Panc1 (cell line): ENCODE measurements around the gene NAA38. TPM values are rescaled to one million over a fixed set of nuclear protein-coding genes. Genes with fewer than 3 reads are reported as not detected.
A peak's percentile ranks its signal among the peaks of the same experiment; 100 is the strongest.

Source experiments
- ATAC-seq: fragments of 200-7000 bp; cut with Tn5 transposase; 2 replicates; pipeline ENCODE4 v1.9.1; 2020; ENCODE audit warnings: mild to moderate bottlenecking, moderate library complexity
- BruUV-seq: library from RNA; stranded (reverse); fragments of 400-500 nt; replicated peaks from 2 replicates; lab custom pipeline; 2021; lab: Mats Ljungman, UMichigan
- CTCF ChIA-PET: fragments of 300-600 bp; sonication (Branson Sonifier 250); formaldehyde crosslinking; loops from one replicate; lab custom pipeline; 2022; ENCODE audit warnings: antibody characterized with exemption; lab: Charles Lee
- POLR2A ChIA-PET: fragments of 300-600 bp; sonication (Branson Sonifier 250); formaldehyde crosslinking; loops from one replicate; lab custom pipeline; 2022; ENCODE audit warnings: antibody characterized with exemption; lab: Charles Lee
- DNase-seq: peaks from one replicate; pipeline ENCODE4 v3.0.0-alpha.2; 2010; ENCODE audit warnings: low read depth, low spot score
- H3K27ac ChIP-seq: 2 replicates; pipeline ENCODE4 v1.5.1; 2011; ENCODE audit warnings: mild to moderate bottlenecking, low read length, inconsistent platforms
- H3K27me3 ChIP-seq: fragments of 200-500 bp; sonication (Bioruptor generic); 2 replicates; pipeline ENCODE4 v1.6.0; 2014; ENCODE audit warnings: low read length, inconsistent platforms; ENCODE audit not compliant: control insufficient read depth, insufficient read depth
- H3K36me3 ChIP-seq: fragments of 200-500 bp; sonication (Bioruptor generic); 2 replicates; pipeline ENCODE4 v1.5.1; 2014; ENCODE audit warnings: inconsistent platforms, mild to moderate bottlenecking, low read length, moderate library complexity; ENCODE audit not compliant: control insufficient read depth, insufficient read depth
- H3K4me1 ChIP-seq: 2 replicates; pipeline ENCODE4 v1.5.1; 2011; ENCODE audit warnings: inconsistent platforms, mild to moderate bottlenecking, low read length, moderate library complexity; ENCODE audit not compliant: control insufficient read depth, insufficient read depth
- H3K4me3 ChIP-seq, 2 experiments: 2 replicates each; pipeline ENCODE4 v1.5.1; 2011 to 2012; ENCODE audit warnings: low read depth in 2 of 2, low read length in 2 of 2, mild to moderate bottlenecking in 2 of 2, inconsistent platforms in 1 of 2, moderate library complexity in 1 of 2
- H3K9me3 ChIP-seq: fragments of 200-500 bp; sonication (Bioruptor generic); 2 replicates; pipeline ENCODE4 v1.5.1; 2014; ENCODE audit warnings: low read depth, mild to moderate bottlenecking, inconsistent platforms, low read length, moderate library complexity; ENCODE audit not compliant: control insufficient read depth, insufficient read depth
- POLR2AphosphoS5 ChIP-seq: IDR thresholded peaks from 2 replicates; pipeline ENCODE4 v1.6.1; 2012; ENCODE audit warnings: mild to moderate bottlenecking, low read depth, low read length, moderate library complexity
- SIN3A ChIP-seq: IDR thresholded peaks from 2 replicates; pipeline ENCODE4 v1.6.1; 2012; ENCODE audit warnings: low read depth, mild to moderate bottlenecking, low read length, moderate library complexity, borderline replicate concordance; ENCODE audit not compliant: insufficient read depth
- TCF7L2 ChIP-seq: IDR thresholded peaks from 2 replicates; pipeline ENCODE4 v1.6.1; 2011; ENCODE audit warnings: mild to moderate bottlenecking, low read depth, low read length, inconsistent platforms
- in situ Hi-C: cut with HindIII; loops from 2 replicates; pipeline ENCODE4 v1.10.0; 2016; ENCODE audit warnings: low sequenced_read_pairs, low pct_unique_long_range_greater_than_20kb
- intact Hi-C: fragments of 100-400 bp; cut with micrococcal nuclease; formaldehyde crosslinking; loops from one replicate; pipeline ENCODE4 v1.10.0; 2022; ENCODE audit not compliant: unreplicated experiment
- total RNA-seq: library from RNA; stranded (reverse); gene quantifications from one replicate; pipeline ENCODE4 v1.2.1, GENCODE V29; 2021; ENCODE audit not compliant: unreplicated experiment
- TF ChIP-seq, protein P1 (sequence below), 2 experiments: IDR thresholded peaks; 2 replicates each; pipeline ENCODE4 v1.6.1; 2011 to 2012; ENCODE audit warnings: low read depth in 2 of 2, control low read depth in 1 of 2, low read length in 1 of 2, mild to moderate bottlenecking in 1 of 2, moderate library complexity in 1 of 2; ENCODE audit not compliant: insufficient read depth in 1 of 2
- TF ChIP-seq, protein P2 (sequence below): fragments of 450-650 bp; IDR thresholded peaks from 2 replicates; pipeline ENCODE4 v1.5.1; 2017; ENCODE audit warnings: mild to moderate bottlenecking

Gene NAA38
- total RNA-seq, 1 experiment from 2014 or later = 75.2 TPM

DNA sequence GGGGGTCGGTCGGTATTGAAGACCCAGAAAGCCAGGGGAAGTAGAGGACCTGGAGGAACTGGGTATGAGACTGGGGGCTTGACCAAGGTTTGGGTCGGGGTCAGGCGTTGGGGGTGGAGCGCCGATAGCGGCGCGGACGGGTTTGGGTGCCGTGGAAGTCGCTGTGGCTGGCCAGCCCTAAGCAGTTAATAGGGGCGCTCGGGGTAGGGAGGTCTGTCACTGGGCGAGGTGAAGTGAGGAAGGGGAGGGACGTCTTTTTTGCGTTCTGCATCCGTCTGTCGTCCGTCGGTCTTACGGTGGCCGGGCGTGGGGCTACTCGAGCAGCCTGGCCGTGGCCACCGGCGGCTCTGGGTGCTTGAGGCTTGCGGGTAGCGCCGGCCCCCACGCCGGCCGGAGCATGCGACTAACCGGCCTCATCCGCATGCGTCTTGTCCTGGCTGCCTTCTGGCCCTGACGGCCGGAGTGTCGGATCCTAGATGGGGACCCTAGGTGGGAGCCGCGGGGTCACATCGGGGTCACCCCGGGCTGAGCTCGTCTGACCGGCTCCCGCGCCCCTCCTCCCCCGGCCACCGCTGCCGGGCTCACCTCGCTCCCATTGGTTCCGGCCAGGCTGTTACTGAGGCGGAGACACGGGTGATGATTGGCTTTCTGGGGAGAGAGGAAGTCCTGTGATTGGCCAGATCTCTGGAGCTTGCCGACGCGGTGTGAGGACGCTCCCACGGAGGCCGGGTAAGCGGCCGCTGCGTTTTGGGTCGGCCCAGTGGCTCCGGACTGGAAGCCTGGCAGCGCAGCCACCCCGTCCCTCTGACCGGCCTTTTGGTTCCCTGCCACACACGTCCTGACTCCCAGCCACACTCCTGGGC lies 12.8 kb downstream of the NAA38 start:
- no peaks in the 10 kb centered on the region for H3K27me3 ChIP-seq
- peak overlapping the region; percentile 80 for H3K27ac ChIP-seq
- peaks cover 17% of the 10 kb centered on the region for H3K4me1 ChIP-seq
- ChIA-PET POLR2A (interaction anchor here (0.6 to 1.9 kb wide), 3 partner anchors 9 to 388 kb away, joined by 3 to 7 read pairs (median 4); no protein-coding TSS in a partner anchor), CTCF (interaction anchor here (0.7 kb wide), 1 partner anchor 145 kb away, joined by 3 read pairs; no protein-coding TSS in a partner anchor)
- in situ Hi-C loops (no loop called here), intact Hi-C loops (no loop called here)
- H3K9me3 ChIP-seq = no peaks in the 10 kb centered on the region
- ATAC-seq (peak; percentile 83), DNase-seq (peak; percentile 79)
- H3K4me3 ChIP-seq = peak overlapping the region; percentile 72 to 84
- TSS peak; percentile 74 for BruUV-seq
- no peaks in the 10 kb centered on the region; the same call in 1 of the 2 replicates for H3K36me3 ChIP-seq
- peak; percentile 26 for TF ChIP-seq POLR2AphosphoS5
- TF ChIP-seq, protein P1, sequence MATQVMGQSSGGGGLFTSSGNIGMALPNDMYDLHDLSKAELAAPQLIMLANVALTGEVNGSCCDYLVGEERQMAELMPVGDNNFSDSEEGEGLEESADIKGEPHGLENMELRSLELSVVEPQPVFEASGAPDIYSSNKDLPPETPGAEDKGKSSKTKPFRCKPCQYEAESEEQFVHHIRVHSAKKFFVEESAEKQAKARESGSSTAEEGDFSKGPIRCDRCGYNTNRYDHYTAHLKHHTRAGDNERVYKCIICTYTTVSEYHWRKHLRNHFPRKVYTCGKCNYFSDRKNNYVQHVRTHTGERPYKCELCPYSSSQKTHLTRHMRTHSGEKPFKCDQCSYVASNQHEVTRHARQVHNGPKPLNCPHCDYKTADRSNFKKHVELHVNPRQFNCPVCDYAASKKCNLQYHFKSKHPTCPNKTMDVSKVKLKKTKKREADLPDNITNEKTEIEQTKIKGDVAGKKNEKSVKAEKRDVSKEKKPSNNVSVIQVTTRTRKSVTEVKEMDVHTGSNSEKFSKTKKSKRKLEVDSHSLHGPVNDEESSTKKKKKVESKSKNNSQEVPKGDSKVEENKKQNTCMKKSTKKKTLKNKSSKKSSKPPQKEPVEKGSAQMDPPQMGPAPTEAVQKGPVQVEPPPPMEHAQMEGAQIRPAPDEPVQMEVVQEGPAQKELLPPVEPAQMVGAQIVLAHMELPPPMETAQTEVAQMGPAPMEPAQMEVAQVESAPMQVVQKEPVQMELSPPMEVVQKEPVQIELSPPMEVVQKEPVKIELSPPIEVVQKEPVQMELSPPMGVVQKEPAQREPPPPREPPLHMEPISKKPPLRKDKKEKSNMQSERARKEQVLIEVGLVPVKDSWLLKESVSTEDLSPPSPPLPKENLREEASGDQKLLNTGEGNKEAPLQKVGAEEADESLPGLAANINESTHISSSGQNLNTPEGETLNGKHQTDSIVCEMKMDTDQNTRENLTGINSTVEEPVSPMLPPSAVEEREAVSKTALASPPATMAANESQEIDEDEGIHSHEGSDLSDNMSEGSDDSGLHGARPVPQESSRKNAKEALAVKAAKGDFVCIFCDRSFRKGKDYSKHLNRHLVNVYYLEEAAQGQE (IDR thresholded peaks at IDR 0.05; ENCODE audit: insufficient read depth in 1 of 2, low read depth in 2 of 2, low read length in 1 of 2) = no peak

DNA sequence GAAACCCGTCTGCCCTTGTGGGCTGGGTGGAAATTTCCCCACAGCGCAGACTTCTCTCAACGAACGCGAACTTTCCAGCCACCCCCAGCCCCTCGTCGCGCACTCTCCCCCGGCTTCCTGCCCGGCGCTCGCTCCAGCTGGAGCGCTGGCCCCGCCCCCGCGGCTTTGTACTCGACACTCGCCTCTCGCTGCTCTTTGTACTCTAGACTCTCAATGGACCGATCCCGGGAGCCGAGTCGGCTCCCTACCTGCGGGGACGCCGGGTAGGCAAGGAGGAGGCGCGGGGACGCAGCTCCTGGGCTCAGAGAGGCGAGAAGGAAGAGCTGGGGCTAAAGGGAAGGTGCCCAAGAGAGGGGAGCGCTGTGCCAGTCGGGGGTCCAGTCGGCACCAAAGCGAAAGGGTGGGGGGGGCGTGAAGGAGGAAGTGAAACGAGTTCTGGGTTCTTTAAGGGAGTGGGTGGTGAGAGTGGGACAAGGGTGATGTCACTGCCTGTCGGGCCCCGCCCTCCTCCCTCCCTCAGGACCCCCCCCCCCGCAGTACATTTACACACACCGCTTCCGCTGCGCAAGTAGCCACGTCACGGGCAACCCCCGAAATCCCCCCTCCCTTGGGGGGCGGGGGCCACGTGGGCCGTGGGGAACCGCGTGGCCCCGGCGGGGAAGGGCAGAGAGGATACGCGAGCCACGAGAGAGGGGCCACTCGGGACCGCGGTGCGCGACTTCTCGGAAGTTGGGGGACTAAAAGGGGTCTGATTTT lies 13.6 kb downstream of the NAA38 start:
- Histone ChIP-seq H3K36me3 (no peaks in the 10 kb centered on the region; the same call in 1 of the 2 replicates), H3K4me1 (peaks cover 25% of the 10 kb centered on the region), H3K27me3 (no peaks in the 10 kb centered on the region), H3K9me3 (no peaks in the 10 kb centered on the region), H3K4me3 (peak overlapping the region; percentile 72 to 84), H3K27ac (peak overlapping the region; percentile 85)
- in situ Hi-C loops (no loop called here), intact Hi-C loops (no loop called here)
- ATAC-seq = peak; percentile 64
- TF ChIP-seq SIN3A = peak; percentile 25; the same call in 1 of the 2 replicates
- TF ChIP-seq TCF7L2 = peak; percentile 24; the same call in 1 of the 2 replicates
- TF ChIP-seq, protein P2, sequence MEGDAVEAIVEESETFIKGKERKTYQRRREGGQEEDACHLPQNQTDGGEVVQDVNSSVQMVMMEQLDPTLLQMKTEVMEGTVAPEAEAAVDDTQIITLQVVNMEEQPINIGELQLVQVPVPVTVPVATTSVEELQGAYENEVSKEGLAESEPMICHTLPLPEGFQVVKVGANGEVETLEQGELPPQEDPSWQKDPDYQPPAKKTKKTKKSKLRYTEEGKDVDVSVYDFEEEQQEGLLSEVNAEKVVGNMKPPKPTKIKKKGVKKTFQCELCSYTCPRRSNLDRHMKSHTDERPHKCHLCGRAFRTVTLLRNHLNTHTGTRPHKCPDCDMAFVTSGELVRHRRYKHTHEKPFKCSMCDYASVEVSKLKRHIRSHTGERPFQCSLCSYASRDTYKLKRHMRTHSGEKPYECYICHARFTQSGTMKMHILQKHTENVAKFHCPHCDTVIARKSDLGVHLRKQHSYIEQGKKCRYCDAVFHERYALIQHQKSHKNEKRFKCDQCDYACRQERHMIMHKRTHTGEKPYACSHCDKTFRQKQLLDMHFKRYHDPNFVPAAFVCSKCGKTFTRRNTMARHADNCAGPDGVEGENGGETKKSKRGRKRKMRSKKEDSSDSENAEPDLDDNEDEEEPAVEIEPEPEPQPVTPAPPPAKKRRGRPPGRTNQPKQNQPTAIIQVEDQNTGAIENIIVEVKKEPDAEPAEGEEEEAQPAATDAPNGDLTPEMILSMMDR = no peak
- TF ChIP-seq, protein P1 (IDR thresholded peaks at IDR 0.05; ENCODE audit: insufficient read depth in 1 of 2, low read depth in 2 of 2, low read length in 1 of 2) = no peak
- no TSS peak for BruUV-seq
- CTCF ChIA-PET = interaction anchor here (0.7 kb wide), 1 partner anchor 156 kb away, joined by 3 read pairs; the partner anchor contains the start of gene TP53
- POLR2A ChIA-PET = interaction anchor here (0.6 to 1.9 kb wide), 2 partner anchors 9 to 275 kb away, joined by 4 to 7 read pairs; no protein-coding TSS in a partner anchor
- no peak for DNase-seq
